ENCODE data around the gene CCDC181.
"Not testable (repeated sequence)": the region's sequence is repeated elsewhere in the genome, so short reads cannot be mapped to it uniquely, and the experiment has no call there.

CCDC181 gene

GRCh38 chr1:169452921-169453320, 25.6 kb upstream of the CCDC181 start:
- Histone ChIP-seq H3K36me3 (ENCODE audit: insufficient read depth, low read length) (no peaks in the 10 kb centered on the region), H3K9ac (ENCODE audit: low read depth, low read length) (no peak overlapping the region), H3K9me3 (ENCODE audit: control insufficient read depth, insufficient read depth, low read length) (no peaks in the 10 kb centered on the region)

GRCh38 chr1:169451218-169451824, 24.0 kb upstream of the CCDC181 start:
- H3K9ac ChIP-seq (ENCODE audit: low read depth, low read length), result no peak overlapping the region
- no peaks in the 10 kb centered on the region for H3K36me3 ChIP-seq (ENCODE audit: insufficient read depth, low read length)
- H3K4me1 ChIP-seq (ENCODE audit: insufficient read depth, low read length), result no peaks in the 10 kb centered on the region
- no peaks in the 10 kb centered on the region for H3K9me3 ChIP-seq (ENCODE audit: control insufficient read depth, insufficient read depth, low read length)

More at GRCh38 chr1:169452921-169453320, 25.6 kb upstream of the CCDC181 start:
- H3K4me1 ChIP-seq (ENCODE audit: insufficient read depth, low read length), result no peaks in the 10 kb centered on the region

- no peak overlapping the region for H3K9ac ChIP-seq (ENCODE audit: low read depth, low read length)
- H3K36me3 ChIP-seq (ENCODE audit: insufficient read depth, low read length), result no peaks in the 10 kb centered on the region
- H3K4me1 ChIP-seq (ENCODE audit: insufficient read depth, low read length), result no peaks in the 10 kb centered on the region
- no peaks in the 10 kb centered on the region for H3K9me3 ChIP-seq (ENCODE audit: control insufficient read depth, insufficient read depth, low read length)
Observed at GRCh38 chr1:169443923-169444322, 16.6 kb upstream of the CCDC181 start.

- Histone ChIP-seq H3K4me1 (ENCODE audit: insufficient read depth, low read length) (no peaks in the 10 kb centered on the region), H3K9me3 (ENCODE audit: control insufficient read depth, insufficient read depth, low read length) (no peaks in the 10 kb centered on the region), H3K9ac (ENCODE audit: low read depth, low read length) (no peak overlapping the region), H3K36me3 (ENCODE audit: insufficient read depth, low read length) (no peaks in the 10 kb centered on the region)
Observed at GRCh38 chr1:169426174-169426705, 1.0 kb downstream of the CCDC181 start.

- Histone ChIP-seq H3K36me3 (ENCODE audit: insufficient read depth, low read length) (no peaks in the 10 kb centered on the region), H3K9me3 (ENCODE audit: control insufficient read depth, insufficient read depth, low read length) (no peaks in the 10 kb centered on the region), H3K9ac (ENCODE audit: low read depth, low read length) (no peak overlapping the region), H3K4me1 (ENCODE audit: insufficient read depth, low read length) (no peaks in the 10 kb centered on the region)
Observed at GRCh38 chr1:169421309-169421708, 6.0 kb downstream of the CCDC181 start.

- Histone ChIP-seq H3K9me3 (ENCODE audit: control insufficient read depth, insufficient read depth, low read length) (no peaks in the 10 kb centered on the region), H3K9ac (ENCODE audit: low read depth, low read length) (no peak overlapping the region), H3K4me1 (ENCODE audit: insufficient read depth, low read length) (no peaks in the 10 kb centered on the region), H3K36me3 (ENCODE audit: insufficient read depth, low read length) (no peaks in the 10 kb centered on the region)
Observed at GRCh38 chr1:169414952-169415351, 12.3 kb downstream of the CCDC181 start.

- H3K4me1 ChIP-seq (ENCODE audit: insufficient read depth, low read length); H3K9me3 ChIP-seq (ENCODE audit: control insufficient read depth, insufficient read depth, low read length); H3K9ac ChIP-seq (ENCODE audit: low read depth, low read length); H3K36me3 ChIP-seq (ENCODE audit: insufficient read depth, low read length): not testable (repeated sequence)
Observed at GRCh38 chr1:169408340-169408739, 18.9 kb downstream of the CCDC181 start.

- not testable (repeated sequence) for H3K9ac ChIP-seq (ENCODE audit: low read depth, low read length); H3K4me1 ChIP-seq (ENCODE audit: insufficient read depth, low read length); H3K9me3 ChIP-seq (ENCODE audit: control insufficient read depth, insufficient read depth, low read length); H3K36me3 ChIP-seq (ENCODE audit: insufficient read depth, low read length)
Observed at GRCh38 chr1:169402578-169402977, 24.7 kb downstream of the CCDC181 start.

GRCh38 chr1:169395955-169396354, 31.3 kb downstream of the CCDC181 start:
- Histone ChIP-seq H3K36me3 (ENCODE audit: insufficient read depth, low read length) (no peaks in the 10 kb centered on the region), H3K4me1 (ENCODE audit: insufficient read depth, low read length) (peaks cover 6% of the 10 kb centered on the region; the same call in 1 of the 2 replicates), H3K9ac (ENCODE audit: low read depth, low read length) (no peak overlapping the region), H3K9me3 (ENCODE audit: control insufficient read depth, insufficient read depth, low read length) (peaks cover 2% of the 10 kb centered on the region)

- Histone ChIP-seq H3K9ac (ENCODE audit: low read depth, low read length) (no peak overlapping the region), H3K9me3 (ENCODE audit: control insufficient read depth, insufficient read depth, low read length) (no peaks in the 10 kb centered on the region), H3K36me3 (ENCODE audit: insufficient read depth, low read length) (0 out of 2 replicates have a peak, but pooled peaks cover under 1% of the 10 kb centered on the region), H3K4me1 (ENCODE audit: insufficient read depth, low read length) (peaks cover 6% of the 10 kb centered on the region; the same call in 1 of the 2 replicates)
Observed at GRCh38 chr1:169392406-169392805, 34.9 kb downstream of the CCDC181 start.

GRCh38 chr1:169390303-169390702, 37.0 kb downstream of the CCDC181 start:
- no peak overlapping the region for H3K9ac ChIP-seq (ENCODE audit: low read depth, low read length)
- H3K9me3 ChIP-seq (ENCODE audit: control insufficient read depth, insufficient read depth, low read length), result no peaks in the 10 kb centered on the region
- H3K36me3 ChIP-seq (ENCODE audit: insufficient read depth, low read length), result 0 out of 2 replicates have a peak, but pooled peaks cover 2% of the 10 kb centered on the region
- H3K4me1 ChIP-seq (ENCODE audit: insufficient read depth, low read length), result peaks cover 6% of the 10 kb centered on the region; the same call in 1 of the 2 replicates

- peaks cover 5% of the 10 kb centered on the region; the same call in 1 of the 2 replicates for H3K4me1 ChIP-seq (ENCODE audit: insufficient read depth, low read length)
- H3K9ac ChIP-seq (ENCODE audit: low read depth, low read length), result no peak overlapping the region
- H3K36me3 ChIP-seq (ENCODE audit: insufficient read depth, low read length), result peaks cover 4% of the 10 kb centered on the region; the same call in 1 of the 2 replicates
- no peaks in the 10 kb centered on the region for H3K9me3 ChIP-seq (ENCODE audit: control insufficient read depth, insufficient read depth, low read length)
Observed at GRCh38 chr1:169387399-169387798, 39.9 kb downstream of the CCDC181 start.

GRCh38 chr1:169383449-169383848, 43.8 kb downstream of the CCDC181 start:
- Histone ChIP-seq H3K36me3 (ENCODE audit: insufficient read depth, low read length) (peaks cover 4% of the 10 kb centered on the region), H3K9ac (ENCODE audit: low read depth, low read length) (no peak overlapping the region), H3K4me1 (ENCODE audit: insufficient read depth, low read length) (no peaks in the 10 kb centered on the region; the same call in 1 of the 2 replicates), H3K9me3 (ENCODE audit: control insufficient read depth, insufficient read depth, low read length) (no peaks in the 10 kb centered on the region)

GRCh38 chr1:169381162-169381561, 46.1 kb downstream of the CCDC181 start:
- H3K9me3 ChIP-seq (ENCODE audit: control insufficient read depth, insufficient read depth, low read length), result no peaks in the 10 kb centered on the region
- peaks cover 2% of the 10 kb centered on the region for H3K36me3 ChIP-seq (ENCODE audit: insufficient read depth, low read length)
- H3K9ac ChIP-seq (ENCODE audit: low read depth, low read length), result no peak overlapping the region
- H3K4me1 ChIP-seq (ENCODE audit: insufficient read depth, low read length), result no peaks in the 10 kb centered on the region; the same call in 1 of the 2 replicates

GRCh38 chr1:169371404-169371803, 55.9 kb downstream of the CCDC181 start:
- H3K36me3 ChIP-seq (ENCODE audit: insufficient read depth, low read length), result no peaks in the 10 kb centered on the region
- H3K9me3 ChIP-seq (ENCODE audit: control insufficient read depth, insufficient read depth, low read length), result no peaks in the 10 kb centered on the region
- H3K9ac ChIP-seq (ENCODE audit: low read depth, low read length), result no peak overlapping the region
- no peaks in the 10 kb centered on the region for H3K4me1 ChIP-seq (ENCODE audit: insufficient read depth, low read length)
